ENCODE data around the gene SORCS2. TPM values are rescaled to one million over a fixed set of nuclear protein-coding genes. Genes with fewer than 3 reads are reported as not detected.

The SORCS2 gene
- total RNA-seq, 1 donor from 2014 or later = 5.2 TPM

DNA sequence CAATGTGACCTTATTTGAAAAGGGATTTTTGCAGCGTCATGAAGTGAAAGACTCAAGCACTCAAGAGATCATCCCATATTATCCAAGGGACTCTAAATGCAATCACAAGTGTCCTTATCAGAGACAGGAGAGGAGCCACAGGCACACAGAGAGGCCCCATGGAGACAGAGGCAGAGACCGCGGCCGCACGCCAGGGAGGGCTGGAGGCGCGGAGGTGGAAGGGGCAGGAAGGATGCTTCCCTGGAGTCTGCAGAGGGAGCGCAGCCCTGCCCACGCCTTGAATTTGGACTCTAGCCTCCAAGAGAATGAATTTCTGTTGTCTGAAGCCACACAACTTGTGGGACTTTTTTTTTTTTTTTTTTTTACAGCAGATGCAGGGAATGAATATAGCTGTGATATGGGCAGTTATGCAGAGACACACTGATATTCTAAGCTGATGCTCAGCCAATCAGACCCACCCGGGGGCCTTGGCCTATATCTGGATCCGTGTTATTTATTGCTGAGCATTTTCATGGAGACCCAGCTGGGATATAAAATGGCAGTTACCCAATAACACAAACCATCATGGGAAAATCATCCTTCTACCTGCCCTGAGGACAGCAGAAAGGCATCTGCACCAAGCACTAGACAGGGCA, 487.2 kb downstream of the SORCS2 start:
- Histone ChIP-seq H3K4me2 (no peak overlapping the region), H3F3A (ENCODE audit: low read depth) (no peaks in the 10 kb centered on the region), H3K9ac (no peak overlapping the region), H3K79me2 (ENCODE audit: low read depth) (no peaks in the 10 kb centered on the region), H3K27me3 (no peaks in the 10 kb centered on the region), H2AFZ (replicated peaks) (no peak overlapping the region), H3K9me3 (ENCODE audit: low read depth) (no peaks in the 10 kb centered on the region), H3K27ac (no peak overlapping the region), H3K4me1 (no peaks in the 10 kb centered on the region), H3K36me3 (no peaks in the 10 kb centered on the region), H4K20me1 (ENCODE audit: low read depth) (no peaks in the 10 kb centered on the region), H3K4me3 (no peak overlapping the region)
- no peak for DNase-seq (ENCODE audit: low spot score)
- Mint-ChIP-seq H3K27me3 (ENCODE audit: insufficient read depth, low read depth) (peaks cover 8% of the 10 kb centered on the region), H3K4me1 (peaks cover 16% of the 10 kb centered on the region), H3K4me3 (no peak overlapping the region), H3K27ac (no peak overlapping the region), H3K9me3 (peaks cover 12% of the 10 kb centered on the region), H3K36me3 (peaks cover 14% of the 10 kb centered on the region)
- no peak for TF ChIP-seq EZH2phosphoT487 (IDR thresholded peaks at IDR 0.05)

DNA sequence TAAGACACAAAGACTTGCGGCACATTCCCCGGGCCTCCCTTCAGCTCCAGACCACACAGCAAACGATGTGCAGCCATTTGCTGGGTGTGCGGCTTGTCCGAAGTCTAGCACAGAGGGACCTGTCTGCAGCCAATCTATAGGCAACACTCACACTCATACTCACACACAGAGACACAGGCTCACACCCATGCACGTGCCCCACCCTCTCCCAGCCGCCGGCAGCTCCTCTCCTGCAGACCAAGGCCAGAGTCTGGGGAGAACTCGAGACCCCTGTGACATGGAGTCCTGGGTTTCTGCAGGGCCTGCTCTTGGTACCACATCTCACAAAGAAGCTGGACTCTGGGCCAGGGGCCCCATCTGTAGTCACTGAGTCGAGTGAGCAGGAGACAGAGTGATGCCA, 487.8 kb downstream of the SORCS2 start:
- H3K36me3 ChIP-seq = no peaks in the 10 kb centered on the region
- H3K27ac Mint-ChIP-seq = no peak overlapping the region
- H3K79me2 ChIP-seq (ENCODE audit: low read depth) = no peaks in the 10 kb centered on the region
- H3K9ac ChIP-seq = no peak overlapping the region
- H4K20me1 ChIP-seq (ENCODE audit: low read depth) = no peaks in the 10 kb centered on the region
- H3K36me3 Mint-ChIP-seq = peaks cover 14% of the 10 kb centered on the region
- no peak for DNase-seq (ENCODE audit: low spot score)
- peaks cover 16% of the 10 kb centered on the region for H3K4me1 Mint-ChIP-seq
- H3K27me3 Mint-ChIP-seq (ENCODE audit: insufficient read depth, low read depth) = peaks cover 8% of the 10 kb centered on the region
- H3K4me3 Mint-ChIP-seq = no peak overlapping the region
- no peaks in the 10 kb centered on the region for H3F3A ChIP-seq (ENCODE audit: low read depth)
- no peaks in the 10 kb centered on the region for H3K9me3 ChIP-seq (ENCODE audit: low read depth)
- no peak overlapping the region for H3K4me3 ChIP-seq
- no peaks in the 10 kb centered on the region for H3K27me3 ChIP-seq
- TF ChIP-seq, protein P1, sequence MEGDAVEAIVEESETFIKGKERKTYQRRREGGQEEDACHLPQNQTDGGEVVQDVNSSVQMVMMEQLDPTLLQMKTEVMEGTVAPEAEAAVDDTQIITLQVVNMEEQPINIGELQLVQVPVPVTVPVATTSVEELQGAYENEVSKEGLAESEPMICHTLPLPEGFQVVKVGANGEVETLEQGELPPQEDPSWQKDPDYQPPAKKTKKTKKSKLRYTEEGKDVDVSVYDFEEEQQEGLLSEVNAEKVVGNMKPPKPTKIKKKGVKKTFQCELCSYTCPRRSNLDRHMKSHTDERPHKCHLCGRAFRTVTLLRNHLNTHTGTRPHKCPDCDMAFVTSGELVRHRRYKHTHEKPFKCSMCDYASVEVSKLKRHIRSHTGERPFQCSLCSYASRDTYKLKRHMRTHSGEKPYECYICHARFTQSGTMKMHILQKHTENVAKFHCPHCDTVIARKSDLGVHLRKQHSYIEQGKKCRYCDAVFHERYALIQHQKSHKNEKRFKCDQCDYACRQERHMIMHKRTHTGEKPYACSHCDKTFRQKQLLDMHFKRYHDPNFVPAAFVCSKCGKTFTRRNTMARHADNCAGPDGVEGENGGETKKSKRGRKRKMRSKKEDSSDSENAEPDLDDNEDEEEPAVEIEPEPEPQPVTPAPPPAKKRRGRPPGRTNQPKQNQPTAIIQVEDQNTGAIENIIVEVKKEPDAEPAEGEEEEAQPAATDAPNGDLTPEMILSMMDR (IDR thresholded peaks at IDR 0.05) = no peak
- TF ChIP-seq EZH2 (IDR thresholded peaks at IDR 0.05) (no peak), EZH2phosphoT487 (IDR thresholded peaks at IDR 0.05) (no peak)
- H2AFZ ChIP-seq (replicated peaks) = no peak overlapping the region
- no peaks in the 10 kb centered on the region for H3K4me1 ChIP-seq
- H3K27ac ChIP-seq = no peak overlapping the region
- H3K4me2 ChIP-seq = no peak overlapping the region
- H3K9me3 Mint-ChIP-seq = peaks cover 12% of the 10 kb centered on the region

DNA sequence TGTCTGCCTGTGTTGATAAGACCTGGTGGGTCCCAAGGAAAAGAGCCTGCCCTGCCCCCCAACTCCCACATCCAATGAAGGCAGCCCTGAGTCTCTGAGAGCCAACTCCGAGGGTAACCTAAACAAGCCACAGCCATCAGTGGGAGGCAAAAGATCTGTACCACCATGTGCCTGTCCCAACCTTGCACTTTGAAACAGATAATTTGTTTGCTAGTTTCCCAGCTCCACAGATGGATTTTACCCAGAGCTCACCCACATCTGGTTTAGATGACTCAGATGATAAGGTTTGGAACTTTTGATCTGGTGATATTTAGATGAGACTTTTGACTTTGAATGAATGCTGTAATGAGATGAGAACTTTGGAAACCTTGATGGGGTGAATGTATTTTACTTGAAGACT, 488.4 kb downstream of the SORCS2 start:
- TF ChIP-seq EZH2 (IDR thresholded peaks at IDR 0.05) = no peak
- no peak for TF ChIP-seq EZH2phosphoT487 (IDR thresholded peaks at IDR 0.05)
- TF ChIP-seq, protein P1 (IDR thresholded peaks at IDR 0.05) = no peak
- H3K9me3 ChIP-seq (ENCODE audit: low read depth) = no peaks in the 10 kb centered on the region

DNA sequence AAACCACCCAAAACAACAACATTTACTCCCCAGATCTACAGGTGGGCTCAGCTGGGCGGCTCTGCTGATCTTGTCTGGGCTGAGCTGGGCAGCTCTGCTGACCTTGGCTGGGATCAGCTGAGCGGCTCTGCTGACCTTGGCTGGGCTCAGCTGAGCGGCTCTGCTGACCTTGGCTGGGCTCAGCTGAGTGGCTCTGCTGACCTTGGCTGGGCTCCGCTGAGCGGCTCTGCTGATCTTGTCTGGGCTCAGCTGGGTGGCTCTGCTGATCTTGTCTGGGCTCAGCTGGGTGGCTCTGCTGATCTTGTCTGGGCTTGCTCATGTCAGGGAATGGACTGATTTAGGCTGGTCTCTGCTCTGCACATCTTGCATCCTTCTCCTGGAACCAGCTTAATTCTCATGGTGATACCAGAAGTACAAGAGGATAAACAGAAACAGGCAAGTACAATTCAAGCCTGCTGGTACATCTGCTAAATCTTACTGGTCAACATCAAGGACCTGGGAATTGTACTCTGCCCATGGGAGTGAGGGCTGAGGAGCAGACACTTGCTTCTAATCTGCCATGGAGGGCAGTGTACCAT, 490.9 kb downstream of the SORCS2 start:
- H3K9me3 Mint-ChIP-seq = peaks cover 12% of the 10 kb centered on the region
- no peak overlapping the region for H3K27ac ChIP-seq
- H3K79me2 ChIP-seq (ENCODE audit: low read depth) = no peaks in the 10 kb centered on the region
- no peak for DNase-seq (ENCODE audit: low spot score)
- H3K4me1 Mint-ChIP-seq = peaks cover 6% of the 10 kb centered on the region
- no peak overlapping the region for H3K4me3 ChIP-seq
- no peaks in the 10 kb centered on the region for H3K27me3 ChIP-seq
- H4K20me1 ChIP-seq (ENCODE audit: low read depth) = no peaks in the 10 kb centered on the region
- H3K9ac ChIP-seq = no peak overlapping the region
- H3K4me3 Mint-ChIP-seq = no peak overlapping the region
- TF ChIP-seq EZH2 (IDR thresholded peaks at IDR 0.05) (no peak), EZH2phosphoT487 (IDR thresholded peaks at IDR 0.05) (no peak)
- TF ChIP-seq, protein P1 (IDR thresholded peaks at IDR 0.05) = no peak
- peaks cover 3% of the 10 kb centered on the region for H3K27me3 Mint-ChIP-seq (ENCODE audit: insufficient read depth, low read depth)
- no peaks in the 10 kb centered on the region for H3K4me1 ChIP-seq
- no peaks in the 10 kb centered on the region for H3K9me3 ChIP-seq (ENCODE audit: low read depth)
- no peaks in the 10 kb centered on the region for H3F3A ChIP-seq (ENCODE audit: low read depth)
- H3K27ac Mint-ChIP-seq = no peak overlapping the region
- peaks cover 14% of the 10 kb centered on the region for H3K36me3 Mint-ChIP-seq
- H3K36me3 ChIP-seq = no peaks in the 10 kb centered on the region
- H2AFZ ChIP-seq (replicated peaks) = no peak overlapping the region
- H3K4me2 ChIP-seq = no peak overlapping the region

More for the DNA sequence above, 488.4 kb downstream of the SORCS2 start:
- Histone ChIP-seq H3K27me3 (no peaks in the 10 kb centered on the region), H3K4me1 (no peaks in the 10 kb centered on the region), H3K4me2 (no peak overlapping the region), H3K27ac (no peak overlapping the region), H3K36me3 (no peaks in the 10 kb centered on the region), H3K4me3 (no peak overlapping the region), H3K9ac (no peak overlapping the region), H3K79me2 (ENCODE audit: low read depth) (no peaks in the 10 kb centered on the region), H4K20me1 (ENCODE audit: low read depth) (no peaks in the 10 kb centered on the region), H2AFZ (replicated peaks) (no peak overlapping the region), H3F3A (ENCODE audit: low read depth) (no peaks in the 10 kb centered on the region)
- no peak overlapping the region for H3K4me3 Mint-ChIP-seq
- H3K9me3 Mint-ChIP-seq = peaks cover 12% of the 10 kb centered on the region
- H3K27me3 Mint-ChIP-seq (ENCODE audit: insufficient read depth, low read depth) = peaks cover 8% of the 10 kb centered on the region
- peaks cover 16% of the 10 kb centered on the region for H3K4me1 Mint-ChIP-seq
- H3K36me3 Mint-ChIP-seq = peaks cover 14% of the 10 kb centered on the region
- no peak overlapping the region for H3K27ac Mint-ChIP-seq
- DNase-seq (ENCODE audit: low spot score) = no peak

Data from neural progenitor cell (in vitro differentiated cells).